Neural progenitor cell (in vitro differentiated cells): ENCODE measurements around the gene SOBP.

Source experiments
- CTCF ChIP-seq: fragments of 200-600 bp; sonication (generic); IDR thresholded peaks from 2 replicates; pipeline ENCODE4 v1.5.1; 2017; ENCODE audit warnings: antibody characterized with exemption, mild to moderate bottlenecking
- EZH2 ChIP-seq: fragments of 200-600 bp; sonication (generic); IDR thresholded peaks from 2 replicates; pipeline ENCODE4 v1.6.1; 2017; ENCODE audit warnings: antibody characterized with exemption, mild to moderate bottlenecking, moderate library complexity

GRCh38 chr6:107646176-107646575 lies 156.3 kb downstream of the SOBP start:
- no peak for TF ChIP-seq EZH2
- TF ChIP-seq CTCF: no peak
